ENCODE results near the gene PABPC3.

The PABPC3 gene
- 0 reads per million in 2 experiments for total RNA-seq

DNA sequence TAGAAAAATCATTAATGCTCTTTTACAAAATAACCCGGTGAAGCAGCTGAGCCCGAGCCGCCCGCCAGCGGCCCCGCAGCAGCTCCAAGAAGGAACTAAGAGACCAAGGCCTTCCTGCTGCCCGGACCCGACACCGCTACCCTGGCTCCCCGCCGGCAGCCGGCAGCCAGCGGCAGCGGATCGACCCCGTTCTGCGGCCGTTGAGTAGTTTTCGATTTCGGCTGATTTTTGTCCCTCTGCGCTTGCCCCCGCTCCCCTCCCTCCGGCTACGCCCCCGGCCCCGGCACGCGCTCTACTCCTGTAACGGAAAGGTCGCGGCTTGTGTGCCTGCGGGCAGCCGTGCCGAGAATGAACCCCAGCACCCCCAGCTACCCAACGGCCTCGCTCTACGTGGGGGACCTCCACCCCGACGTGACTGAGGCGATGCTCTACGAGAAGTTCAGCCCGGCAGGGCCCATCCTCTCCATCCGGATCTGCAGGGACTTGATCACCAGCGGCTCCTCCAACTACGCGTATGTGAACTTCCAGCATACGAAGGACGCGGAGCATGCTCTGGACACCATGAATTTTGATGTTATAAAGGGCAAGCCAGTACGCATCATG is at the start of gene PABPC3:
Gene PABPC3, plus strand, starts transcription at position 286 of the 603 bp plus-strand sequence. Its CDS starts 63 bp downstream, at position 349.
- DNase-seq (ENCODE audit: low read depth): no peak

DNA sequence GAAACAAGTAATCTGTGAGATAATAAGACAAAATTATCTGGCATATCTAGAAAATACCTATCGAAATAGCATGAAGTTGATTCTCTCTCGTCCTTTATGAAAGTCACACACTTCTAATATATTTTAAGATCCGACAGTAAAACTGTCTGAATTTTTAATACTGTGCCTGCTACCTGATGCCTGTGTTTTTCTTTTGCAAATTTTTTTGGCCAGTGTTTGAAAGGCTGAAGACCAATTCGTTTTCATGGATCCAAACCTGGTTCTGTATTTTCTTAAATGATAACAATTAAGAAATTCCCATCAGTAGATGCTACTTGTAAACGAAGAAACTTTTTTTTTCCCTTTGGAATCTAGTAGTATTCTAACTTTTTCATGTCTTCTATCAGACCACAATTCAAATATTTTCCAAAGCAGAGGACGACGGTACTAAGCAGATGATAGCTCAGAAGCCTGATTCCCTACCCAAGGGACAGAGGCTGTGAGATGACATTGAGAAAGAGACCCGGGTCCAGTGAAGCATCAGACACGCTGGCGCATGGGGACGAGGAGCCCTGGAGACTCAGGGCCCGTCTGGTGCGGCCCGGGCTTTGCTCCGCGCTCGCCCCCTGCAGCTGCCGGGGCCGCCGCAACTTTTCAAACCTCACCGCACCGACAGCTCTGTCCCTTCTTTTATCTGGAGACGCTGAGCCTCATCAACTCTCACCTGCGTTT is 49.5 kb upstream of the PABPC3 start:
- DNase-seq (ENCODE audit: low read depth): no peak

GRCh38 chr13:25046985-25047511 is 48.9 kb upstream of the PABPC3 start:
- no peak for DNase-seq (ENCODE audit: low read depth)

DNA sequence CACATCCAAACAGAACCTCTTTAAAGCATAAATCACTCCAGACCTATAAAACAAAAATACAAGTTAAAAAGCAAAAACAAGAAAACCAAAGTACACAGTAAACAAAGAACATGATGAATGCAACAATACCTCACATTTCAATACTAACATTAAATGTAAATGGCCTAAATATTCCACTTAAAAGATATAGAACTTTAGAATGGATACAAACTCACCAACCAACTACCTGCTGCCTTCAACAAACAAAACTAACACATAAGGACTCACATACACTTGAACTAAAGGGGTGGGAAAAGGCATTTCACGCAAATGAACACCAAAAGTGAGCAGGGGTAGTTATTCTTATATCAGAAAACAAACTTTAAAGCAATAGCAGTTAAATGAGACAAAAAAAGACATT is 44.9 kb upstream of the PABPC3 start:
- DNase-seq (ENCODE audit: low read depth): no peak

GRCh38 chr13:25059166-25059565 is 36.8 kb upstream of the PABPC3 start:
- no peak for DNase-seq (ENCODE audit: low read depth)

- DNase-seq (ENCODE audit: low read depth): no peak
These were observed 36.0 kb upstream of the PABPC3 start for GRCh38 chr13:25059958-25060357.

GRCh38 chr13:25062479-25062878 is 33.5 kb upstream of the PABPC3 start:
- DNase-seq (ENCODE audit: low read depth): no peak

GRCh38 chr13:25064396-25064795 is 31.5 kb upstream of the PABPC3 start:
- no peak for DNase-seq (ENCODE audit: low read depth)

GRCh38 chr13:25065974-25066770 is 29.8 kb upstream of the PABPC3 start:
- DNase-seq (ENCODE audit: low read depth): no peak

DNA sequence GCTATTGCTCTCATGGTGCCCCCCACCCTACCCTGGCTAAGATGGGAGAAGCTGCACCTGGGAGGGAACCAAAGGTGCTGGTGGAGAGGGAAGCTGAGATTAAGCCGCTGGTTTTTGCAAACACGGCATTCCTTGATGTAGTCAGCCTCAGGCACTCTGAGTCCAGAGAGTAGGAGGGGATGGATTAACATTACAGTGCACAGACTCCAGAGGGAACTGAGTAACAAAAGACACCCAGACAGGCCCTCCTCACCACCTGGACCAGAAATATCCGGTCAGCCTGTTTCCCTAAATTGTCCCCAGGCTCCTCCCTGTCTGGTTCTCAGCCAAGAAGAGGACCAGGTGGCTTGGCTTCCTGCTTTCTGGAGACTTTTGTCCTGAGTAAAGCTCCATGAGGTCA is 28.9 kb upstream of the PABPC3 start:
- DNase-seq (ENCODE audit: low read depth): no peak

DNA sequence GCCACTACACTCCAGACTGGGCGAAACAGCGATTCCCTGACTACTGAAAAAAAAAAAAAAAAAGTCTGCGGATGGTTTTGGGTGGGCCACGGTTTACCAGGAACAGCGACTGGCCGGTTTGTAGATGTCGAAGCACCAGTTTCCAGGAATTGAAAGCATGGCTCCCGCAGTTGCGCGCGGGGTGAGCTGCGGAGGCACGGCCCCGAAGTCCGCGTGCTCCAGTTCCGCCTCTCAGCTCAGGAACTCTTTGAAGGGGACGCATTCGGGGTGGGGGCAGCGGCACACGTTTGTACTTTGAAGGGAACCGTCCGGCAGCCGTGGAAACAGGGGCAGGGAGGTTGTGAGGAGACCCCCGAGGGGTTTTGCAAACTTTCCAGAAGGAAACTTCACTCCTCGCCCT is 27.1 kb upstream of the PABPC3 start:
- no peak for DNase-seq (ENCODE audit: low read depth)

- no peak for DNase-seq (ENCODE audit: low read depth)
These were observed 26.7 kb upstream of the PABPC3 start for GRCh38 chr13:25069236-25069635.

DNA sequence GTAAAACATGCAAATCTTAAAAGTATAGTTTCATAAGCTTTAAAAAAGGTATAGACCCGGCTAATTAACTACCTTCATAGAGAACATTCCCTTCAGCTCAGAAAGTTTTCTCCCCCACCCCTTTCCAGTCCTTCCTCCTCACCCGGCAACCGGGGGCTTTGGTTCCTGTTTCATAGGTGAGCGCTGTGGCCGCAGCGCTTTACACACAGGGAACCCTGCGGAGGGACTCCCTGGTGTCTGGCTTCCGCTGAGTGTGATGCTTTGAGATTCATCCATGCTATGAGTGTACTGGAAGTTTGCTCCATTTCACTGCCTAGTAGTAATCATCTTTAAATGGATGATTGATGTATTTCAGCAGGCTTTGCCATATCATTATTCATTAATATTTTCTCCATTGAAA is 26.0 kb upstream of the PABPC3 start:
- no peak for DNase-seq (ENCODE audit: low read depth)

DNA sequence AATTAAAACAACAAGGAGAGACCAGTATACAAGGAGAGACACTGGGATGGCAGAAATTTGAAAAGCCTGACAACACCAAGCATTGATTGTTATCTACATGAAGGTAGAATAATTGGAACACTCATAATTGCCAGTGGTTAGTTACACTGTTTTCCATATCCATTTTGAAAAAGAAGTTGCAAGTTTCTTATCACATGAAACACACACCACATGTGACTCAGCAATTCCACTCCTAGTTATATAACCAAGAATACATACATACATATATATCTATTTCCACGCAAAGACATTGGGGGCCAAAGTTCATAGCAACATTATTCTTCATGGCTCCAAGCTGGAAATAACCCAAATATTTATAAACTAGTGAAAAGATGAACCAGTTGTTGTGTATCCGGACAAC is 15.2 kb upstream of the PABPC3 start:
- no peak for DNase-seq (ENCODE audit: low read depth)

DNA sequence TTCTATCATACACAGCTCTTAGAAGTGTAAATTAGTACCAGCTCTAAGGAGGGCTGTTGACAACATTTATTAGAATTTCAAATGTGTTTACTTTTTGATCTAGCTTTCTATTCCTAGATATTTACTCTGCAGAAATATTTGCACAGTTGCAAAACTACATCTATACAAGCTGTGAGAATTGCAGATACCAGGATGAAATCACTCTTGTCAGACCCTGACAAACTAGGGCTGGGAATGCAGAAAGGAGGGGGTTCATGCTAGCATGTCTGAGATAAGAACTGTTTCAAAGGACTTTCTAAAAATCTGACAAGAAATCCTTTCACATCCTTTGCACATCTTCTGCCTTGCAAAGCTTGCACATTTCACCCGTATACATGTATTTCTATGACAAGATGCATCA is 11.8 kb upstream of the PABPC3 start:
- DNase-seq (ENCODE audit: low read depth): no peak

- DNase-seq (ENCODE audit: low read depth): no peak
These were observed 10.7 kb upstream of the PABPC3 start for GRCh38 chr13:25085125-25085742.

DNA sequence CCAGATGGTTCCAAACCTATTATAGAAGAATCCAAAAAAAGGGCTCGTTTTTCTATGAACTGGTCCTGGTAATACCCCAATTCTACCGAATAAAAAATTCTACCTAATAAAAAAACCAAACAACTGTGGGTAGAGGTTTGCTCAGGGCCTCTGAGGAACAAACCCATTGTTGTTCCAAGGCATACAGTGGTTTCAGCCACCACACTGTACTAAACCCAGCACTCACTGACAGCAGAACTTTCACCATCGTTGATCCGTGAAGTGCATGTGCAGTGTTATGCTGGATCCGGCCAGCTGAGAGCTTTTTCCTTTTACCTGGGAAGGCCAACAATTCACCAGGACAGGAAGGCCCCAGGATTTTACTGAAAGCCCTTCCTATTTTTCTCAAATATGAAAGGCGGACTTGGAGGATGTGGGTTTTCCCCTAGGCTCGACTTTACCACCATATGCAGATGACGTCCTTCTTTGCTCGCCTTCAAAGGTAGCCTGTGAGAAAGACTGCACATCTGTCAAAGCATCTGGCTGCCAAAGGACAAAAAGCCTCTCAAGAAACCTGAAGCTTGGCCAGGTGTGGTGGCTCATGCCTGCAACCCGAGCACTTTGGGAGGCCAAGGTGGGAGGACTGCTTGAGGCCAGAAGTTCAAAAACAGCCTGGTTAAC is 7.2 kb upstream of the PABPC3 start:
- DNase-seq (ENCODE audit: low read depth): no peak

DNA sequence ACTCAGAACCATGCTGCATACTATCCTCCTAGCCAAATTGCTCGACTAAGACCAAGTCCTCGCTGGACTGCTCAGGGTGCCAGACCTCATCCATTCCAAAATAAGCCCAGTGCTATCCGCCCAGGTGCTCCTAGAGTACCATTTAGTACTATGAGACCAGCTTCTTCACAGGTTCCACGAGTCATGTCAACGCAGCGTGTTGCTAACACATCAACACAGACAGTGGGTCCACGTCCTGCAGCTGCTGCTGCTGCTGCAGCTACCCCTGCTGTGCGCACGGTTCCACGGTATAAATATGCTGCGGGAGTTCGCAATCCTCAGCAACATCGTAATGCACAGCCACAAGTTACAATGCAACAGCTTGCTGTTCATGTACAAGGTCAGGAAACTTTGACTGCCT is 1.5 kb downstream of the PABPC3 start:
- DNase-seq (ENCODE audit: low read depth): no peak

DNA sequence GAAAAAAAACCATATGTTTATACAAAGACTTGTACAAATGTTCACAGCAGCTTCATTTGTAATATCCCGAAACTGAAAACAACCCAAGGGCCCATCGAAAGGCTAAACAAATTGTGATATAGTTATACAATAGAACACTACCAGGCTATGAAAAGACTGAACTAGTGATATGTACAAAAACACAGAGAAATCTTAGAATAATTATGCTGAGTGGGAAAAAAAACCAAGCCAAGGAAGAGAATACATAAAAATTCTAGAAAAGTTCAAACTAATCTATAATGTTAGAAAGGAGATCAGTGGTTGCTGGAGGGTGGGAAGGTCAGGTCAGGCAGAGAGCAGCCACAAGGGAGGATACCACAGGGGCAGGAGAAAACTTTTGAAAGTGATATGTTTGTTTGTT is 7.8 kb downstream of the PABPC3 start:
- DNase-seq (ENCODE audit: low read depth): no peak

DNA sequence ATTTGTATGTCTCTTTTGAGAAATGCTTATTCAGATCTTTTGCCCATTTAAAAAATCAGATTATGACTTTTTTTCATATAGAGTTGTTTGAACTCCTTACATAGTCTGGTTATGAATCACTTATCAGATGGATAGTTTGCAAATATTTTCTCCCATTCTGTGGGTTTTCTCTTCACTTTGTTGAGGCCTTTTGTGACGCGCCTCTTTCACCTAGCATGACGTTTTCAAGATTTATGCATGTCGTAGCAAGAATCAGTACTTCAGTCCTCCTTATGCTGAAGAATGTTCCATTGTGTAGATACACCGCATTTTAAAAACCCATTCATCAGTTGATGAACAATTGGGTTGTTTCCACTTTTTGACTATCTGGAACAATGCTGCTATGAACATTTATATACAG is 13.4 kb downstream of the PABPC3 start:
- no peak for DNase-seq (ENCODE audit: low read depth)

GRCh38 chr13:25110956-25111584 is 15.1 kb downstream of the PABPC3 start:
- no peak for DNase-seq (ENCODE audit: low read depth)

Data from T follicular helper cell (primary cell).